Effector memory CD8-positive, alpha-beta T cell (primary cell): ENCODE measurements around the gene GCFC2.
"Not testable (repeated sequence)": the region's sequence is repeated elsewhere in the genome, so short reads cannot be mapped to it uniquely, and the experiment has no call there.

Source experiments
- ATAC-seq: fragments of 150-1000 bp; cut with Tn5 transposase; replicated peaks from 2 replicates; pipeline ENCODE4 v1.10.0; 2021; ENCODE audit warnings: mild to moderate bottlenecking, moderate library complexity
- DNase-seq, 3 experiments: peaks; one replicate each; pipeline ENCODE4 v3.0.0; 2021
- H3K27ac Mint-ChIP-seq, 2 donors: one replicate each; pipeline ENCODE4 v1.8.0; 2022; ENCODE audit warnings: mild to moderate bottlenecking in 2 of 2, mixed read lengths in 2 of 2, moderate library complexity in 2 of 2
- H3K27me3 Mint-ChIP-seq, 2 donors: one replicate each; pipeline ENCODE4 v1.8.0; 2022; ENCODE audit warnings: mixed read lengths in 2 of 2
- H3K36me3 Mint-ChIP-seq: one replicate; pipeline ENCODE4 v1.8.0; 2022; ENCODE audit warnings: mild to moderate bottlenecking, moderate library complexity, mixed read lengths; ENCODE audit not compliant: insufficient read depth
- H3K4me1 Mint-ChIP-seq, 2 donors: one replicate each; pipeline ENCODE4 v1.8.0; 2022; ENCODE audit warnings: low read depth in 2 of 2, mixed read lengths in 2 of 2
- H3K4me3 Mint-ChIP-seq, 2 donors: one replicate each; pipeline ENCODE4 v1.8.0; 2022; ENCODE audit warnings: mild to moderate bottlenecking in 2 of 2, mixed read lengths in 2 of 2, moderate library complexity in 2 of 2
- H3K9me3 Mint-ChIP-seq, 2 donors: one replicate each; pipeline ENCODE4 v1.8.0; 2022; ENCODE audit warnings: mixed read lengths in 2 of 2

GCFC2 gene

GRCh38 chr2:75710220-75710576 is 517 bp downstream of the GCFC2 start:
- Mint-ChIP-seq H3K4me3 (peak overlapping the region; percentile 89 to 90), H3K36me3 (peaks cover 13% of the 10 kb centered on the region), H3K27ac (peak overlapping the region; percentile 96 to 98), H3K9me3 (no peaks in the 10 kb centered on the region), H3K4me1 (peaks cover 11 to 15% of the 10 kb centered on the region in 2 donors), H3K27me3 (peaks cover 0 to 4% of the 10 kb centered on the region in 2 donors)
- no peak for DNase-seq
- no peak for ATAC-seq

- Mint-ChIP-seq H3K9me3 (no peaks in the 10 kb centered on the region), H3K4me3 (peak overlapping the region; percentile 24 to 62), H3K36me3 (peaks cover 22% of the 10 kb centered on the region), H3K27ac (peak overlapping the region in 1 of 2 donors; percentile 12), H3K4me1 (peaks cover 13 to 15% of the 10 kb centered on the region in 2 donors), H3K27me3 (no peaks in the 10 kb centered on the region)
- no peak for DNase-seq
- no peak for ATAC-seq
Measured at GRCh38 chr2:75709297-75709696, 1.4 kb downstream of the GCFC2 start.

- no peaks in the 10 kb centered on the region for H3K27me3 Mint-ChIP-seq
- peaks cover 31% of the 10 kb centered on the region for H3K36me3 Mint-ChIP-seq
- no peak overlapping the region for H3K4me3 Mint-ChIP-seq
- DNase-seq (no peak), ATAC-seq (no peak)
- peaks cover 13 to 15% of the 10 kb centered on the region in 2 donors for H3K4me1 Mint-ChIP-seq
- no peaks in the 10 kb centered on the region for H3K9me3 Mint-ChIP-seq
- no peak overlapping the region for H3K27ac Mint-ChIP-seq
Measured at GRCh38 chr2:75707901-75708300, 2.8 kb downstream of the GCFC2 start.

- Mint-ChIP-seq H3K27ac (no peak overlapping the region), H3K9me3 (no peaks in the 10 kb centered on the region), H3K4me3 (no peak overlapping the region), H3K4me1 (peaks cover 10 to 14% of the 10 kb centered on the region in 2 donors), H3K36me3 (peaks cover 50% of the 10 kb centered on the region), H3K27me3 (no peaks in the 10 kb centered on the region)
- ATAC-seq = no peak
- DNase-seq = no peak
Measured at GRCh38 chr2:75705921-75706320, 4.8 kb downstream of the GCFC2 start.

GRCh38 chr2:75703589-75704287 is 7.0 kb downstream of the GCFC2 start:
- Mint-ChIP-seq H3K27me3 (no peaks in the 10 kb centered on the region), H3K36me3 (peaks cover 54% of the 10 kb centered on the region), H3K9me3 (no peaks in the 10 kb centered on the region), H3K4me3 (no peak overlapping the region), H3K27ac (no peak overlapping the region), H3K4me1 (peaks cover 2 to 5% of the 10 kb centered on the region in 2 donors)
- no peak for ATAC-seq
- no peak for DNase-seq

GRCh38 chr2:75702593-75702992 is 8.1 kb downstream of the GCFC2 start:
- no peak overlapping the region for H3K4me3 Mint-ChIP-seq
- no peak for ATAC-seq
- H3K4me1 Mint-ChIP-seq = peaks cover 0 to 2% of the 10 kb centered on the region in 2 donors
- H3K9me3 Mint-ChIP-seq = no peaks in the 10 kb centered on the region
- H3K36me3 Mint-ChIP-seq = peaks cover 55% of the 10 kb centered on the region
- H3K27ac Mint-ChIP-seq = no peak overlapping the region
- no peaks in the 10 kb centered on the region for H3K27me3 Mint-ChIP-seq
- no peak for DNase-seq

- Mint-ChIP-seq H3K27me3 (no peaks in the 10 kb centered on the region), H3K36me3 (peaks cover 41% of the 10 kb centered on the region), H3K27ac (peak overlapping the region in 1 of 2 donors; percentile 38), H3K4me1 (no peaks in the 10 kb centered on the region), H3K9me3 (no peaks in the 10 kb centered on the region), H3K4me3 (no peak overlapping the region)
- DNase-seq (no peak), ATAC-seq (no peak)
Measured at GRCh38 chr2:75698918-75699317, 11.8 kb downstream of the GCFC2 start.

GRCh38 chr2:75688196-75688595 is 22.5 kb downstream of the GCFC2 start:
- no peaks in the 10 kb centered on the region for H3K9me3 Mint-ChIP-seq
- no peaks in the 10 kb centered on the region for H3K27me3 Mint-ChIP-seq
- no peak overlapping the region for H3K27ac Mint-ChIP-seq
- H3K4me1 Mint-ChIP-seq = peaks cover 6% of the 10 kb centered on the region in 2 donors
- H3K36me3 Mint-ChIP-seq = peaks cover 48% of the 10 kb centered on the region
- no peak overlapping the region for H3K4me3 Mint-ChIP-seq
- no peak for DNase-seq
- no peak for ATAC-seq

GRCh38 chr2:75683430-75683829 is 27.3 kb downstream of the GCFC2 start:
- not testable (repeated sequence) for H3K4me1 Mint-ChIP-seq, H3K4me3 Mint-ChIP-seq, H3K9me3 Mint-ChIP-seq, ATAC-seq, H3K27me3 Mint-ChIP-seq, DNase-seq
- Mint-ChIP-seq H3K36me3 (peaks cover 16% of the 10 kb centered on the region), H3K27ac (peak overlapping the region in 1 of 2 donors; percentile 14)

- DNase-seq (no peak), ATAC-seq (no peak)
- Mint-ChIP-seq H3K4me1 (peaks cover 6 to 11% of the 10 kb centered on the region in 2 donors), H3K27ac (peak overlapping the region; percentile 0), H3K9me3 (no peaks in the 10 kb centered on the region), H3K36me3 (peaks cover 3% of the 10 kb centered on the region), H3K27me3 (no peaks in the 10 kb centered on the region), H3K4me3 (no peak overlapping the region)
Measured at GRCh38 chr2:75680402-75680801, 30.3 kb downstream of the GCFC2 start.

- H3K27ac Mint-ChIP-seq = no peak overlapping the region
- ATAC-seq = no peak
- H3K4me3 Mint-ChIP-seq = no peak overlapping the region
- H3K27me3 Mint-ChIP-seq = no peaks in the 10 kb centered on the region
- peaks cover 3% of the 10 kb centered on the region for H3K36me3 Mint-ChIP-seq
- H3K4me1 Mint-ChIP-seq = peaks cover 6 to 11% of the 10 kb centered on the region in 2 donors
- no peaks in the 10 kb centered on the region for H3K9me3 Mint-ChIP-seq
- no peak for DNase-seq
Measured at GRCh38 chr2:75679556-75679955, 31.2 kb downstream of the GCFC2 start.

- peaks cover 6% of the 10 kb centered on the region for H3K36me3 Mint-ChIP-seq
- H3K27me3 Mint-ChIP-seq = no peaks in the 10 kb centered on the region
- H3K4me3 Mint-ChIP-seq = no peak overlapping the region
- DNase-seq = no peak
- no peaks in the 10 kb centered on the region for H3K9me3 Mint-ChIP-seq
- peaks cover 0 to 4% of the 10 kb centered on the region in 2 donors for H3K4me1 Mint-ChIP-seq
- ATAC-seq = no peak
- no peak overlapping the region for H3K27ac Mint-ChIP-seq
Measured at GRCh38 chr2:75676464-75676863, 34.3 kb downstream of the GCFC2 start.

- ATAC-seq (no peak), DNase-seq (no peak)
- no peaks in the 10 kb centered on the region for H3K9me3 Mint-ChIP-seq
- peaks cover 6% of the 10 kb centered on the region for H3K36me3 Mint-ChIP-seq
- peaks cover 0 to 4% of the 10 kb centered on the region in 2 donors for H3K4me1 Mint-ChIP-seq
- H3K27me3 Mint-ChIP-seq = no peaks in the 10 kb centered on the region
- H3K27ac Mint-ChIP-seq = no peak overlapping the region
- H3K4me3 Mint-ChIP-seq = no peak overlapping the region
Measured at GRCh38 chr2:75675908-75676307, 34.8 kb downstream of the GCFC2 start.

- not testable (repeated sequence) for H3K4me3 Mint-ChIP-seq, H3K4me1 Mint-ChIP-seq, ATAC-seq, DNase-seq, H3K36me3 Mint-ChIP-seq, H3K27ac Mint-ChIP-seq, H3K9me3 Mint-ChIP-seq, H3K27me3 Mint-ChIP-seq
Measured at GRCh38 chr2:75675423-75675822, 35.3 kb downstream of the GCFC2 start.
